ENCODE data around the gene CHMP1A. TPM values are rescaled to one million over a fixed set of nuclear protein-coding genes. Genes with fewer than 3 reads are reported as not detected.
A peak's percentile ranks its signal among the peaks of the same experiment; 100 is the strongest.

Gene CHMP1A
- total and polyA plus RNA-seq, 2 of the 8 experiments (the other 6 are each of a cell fraction or from before 2014, with no cell fraction given), result 64.4 to 75.8 TPM

- Histone ChIP-seq H3K4me3 (ENCODE audit: extremely low read depth in 1 of 4, insufficient read depth in 2 of 4, low read depth in 3 of 4, low read length in 4 of 4) (peak overlapping the region; percentile 49 to 78 (median 74)), H4K5ac (ENCODE audit: insufficient read length, low read depth, low read length) (peak overlapping the region; percentile 12), H3K27ac (ENCODE audit: low read depth, low read length) (peak overlapping the region; percentile 13; the same call in 1 of the 2 replicates), H3K9ac (replicated peaks in 1 of 4; ENCODE audit: extremely low read depth in 1 of 4, low read depth in 3 of 4, low read length in 3 of 4) (peak overlapping the region in 3 of 4 experiments; percentile 64 to 68 (median 65); a peak in 3 of 7 replicates), H3K14ac (ENCODE audit: insufficient read length) (no peak overlapping the region), H3K23ac (ENCODE audit: insufficient read length) (no peak overlapping the region), H2BK120ac (replicated peaks; ENCODE audit: low read depth, low read length) (no peak overlapping the region), H3K4ac (replicated peaks; ENCODE audit: insufficient read length, low read depth, low read length) (peak overlapping the region; percentile 38), H4K8ac (ENCODE audit: extremely low read depth, insufficient read depth, low read length) (peak overlapping the region; percentile 48), H3K23me2 (ENCODE audit: low read depth, low read length) (peaks cover 13% of the 10 kb centered on the region; the same call in 1 of the 2 replicates), H4K91ac (replicated peaks; ENCODE audit: insufficient read length, low read length) (no peak overlapping the region), H3K36me3 (ENCODE audit: control insufficient read depth in 2 of 4, insufficient read depth in 4 of 4, low read length in 3 of 4) (peaks cover 0 to 10% (median under 1%) of the 10 kb centered on the region in 4 experiments; a peak in 3 of 8 replicates), H3K56ac (replicated peaks; ENCODE audit: insufficient read length, low read depth, low read length) (no peak overlapping the region), H3K27me3 (replicated peaks in 1 of 4; ENCODE audit: control insufficient read depth in 3 of 4, extremely low read depth in 1 of 4, insufficient read depth in 3 of 4, low read length in 3 of 4) (peaks cover 0 to 9% (median 2%) of the 10 kb centered on the region in 4 experiments; a peak in 3 of 7 replicates), H2BK12ac (ENCODE audit: low read depth, low read length) (no peak overlapping the region), H3K79me2 (ENCODE audit: control insufficient read depth in 1 of 2, insufficient read depth in 2 of 2, low read length in 2 of 2) (no peaks in the 10 kb centered on the region), H3K9me3 (ENCODE audit: insufficient read depth in 2 of 2, low read depth in 1 of 2, low read length in 1 of 2) (no peaks in the 10 kb centered on the region), H4K20me1 (replicated peaks in 1 of 2; ENCODE audit: control insufficient read depth in 1 of 2, insufficient read depth in 2 of 2, low read length in 2 of 2) (peaks cover 0 to 20% of the 10 kb centered on the region in 2 experiments), H3K79me1 (ENCODE audit: low read depth, low read length) (no peaks in the 10 kb centered on the region), H2BK5ac (ENCODE audit: low read depth, low read length) (peak overlapping the region; percentile 60; the same call in 1 of the 2 replicates), H2BK20ac (ENCODE audit: low read length) (no peak overlapping the region), H3K4me1 (replicated peaks in 1 of 4; ENCODE audit: control insufficient read depth in 3 of 4, insufficient read depth in 4 of 4, low read length in 3 of 4) (peaks cover 0 to 11% (median 5%) of the 10 kb centered on the region in 4 experiments; a peak in 5 of 7 replicates), H2AFZ (ENCODE audit: low read length) (no peak overlapping the region), H3K4me2 (ENCODE audit: insufficient read depth in 1 of 2, low read depth in 2 of 2, low read length in 2 of 2) (peak overlapping the region; percentile 67 to 96), H3K18ac (ENCODE audit: extremely low read depth, low read length) (peak overlapping the region; percentile 78), H2AK5ac (ENCODE audit: low read depth, low read length) (no peak overlapping the region), H2BK15ac (ENCODE audit: low read length) (peak overlapping the region; percentile 88; the same call in 1 of the 2 replicates)
- 5% methylated on average over 38 of the region's 78 CpGs; no CpG with 5 or more reads in 1 of the 2 experiments for WGBS, 2 experiments (ENCODE audit: extremely low coverage in 1 of 2, insufficient coverage in 1 of 2, insufficient read length in 1 of 2, insufficient replicate concordance in 2 of 2, low coverage in 1 of 2, low lambda C conversion rate in 2 of 2, missing lambda C conversion rate in 1 of 2)
- FAIRE-seq (no peak), DNase-seq (ENCODE audit: low read depth in 1 of 2, low spot score in 2 of 2) (peak in 1 of 2 experiments; percentile 76)
- ChIA-PET CTCF (ENCODE audit: partially characterized antibody) (interaction anchor here (0.6 to 3.7 kb wide), 16 partner anchors 10 to 996 kb away, joined by 3 to 36 read pairs (median 5); partner anchors contain the start of gene CPNE7), POLR2A (ENCODE audit: partially characterized antibody) (interaction anchor here (0.6 to 5.3 kb wide), 21 partner anchors 8 to 212 kb away, joined by 3 to 59 read pairs (median 4); partner anchors contain the start of genes CDK10, CHMP1A, CPNE7 and FANCA)
- no peak for TF ChIP-seq PHF8 (conservative IDR thresholded peaks at IDR 0.05; ENCODE audit: low read depth, low read length)
- no peak for TF ChIP-seq CHD2 (IDR thresholded peaks at IDR 0.05; ENCODE audit: low read length)
- TF ChIP-seq RFX5 (IDR thresholded peaks at IDR 0.05; ENCODE audit: borderline replicate concordance, low read depth, low read length), result no peak
- no peak for TF ChIP-seq EGR1 (IDR thresholded peaks at IDR 0.05; ENCODE audit: borderline replicate concordance, low read depth, low read length)
- TF ChIP-seq POU5F1 (IDR thresholded peaks at IDR 0.05; ENCODE audit: low read depth, low read length), result no peak
- no peak for TF ChIP-seq CHD1 (IDR thresholded peaks at IDR 0.05; ENCODE audit: low read depth, low read length)
- TF ChIP-seq BRCA1 (IDR thresholded peaks at IDR 0.05; ENCODE audit: low read depth, low read length), result no peak
- TF ChIP-seq, protein P1, sequence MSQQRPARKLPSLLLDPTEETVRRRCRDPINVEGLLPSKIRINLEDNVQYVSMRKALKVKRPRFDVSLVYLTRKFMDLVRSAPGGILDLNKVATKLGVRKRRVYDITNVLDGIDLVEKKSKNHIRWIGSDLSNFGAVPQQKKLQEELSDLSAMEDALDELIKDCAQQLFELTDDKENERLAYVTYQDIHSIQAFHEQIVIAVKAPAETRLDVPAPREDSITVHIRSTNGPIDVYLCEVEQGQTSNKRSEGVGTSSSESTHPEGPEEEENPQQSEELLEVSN (IDR thresholded peaks at IDR 0.05), result peak; percentile 73
- no peak for TF ChIP-seq ATF2 (IDR thresholded peaks at IDR 0.05; ENCODE audit: low read length)
These were observed 43.3 kb upstream of the CHMP1A start for GRCh38 chr16:89700649-89701424.

Data from H1 (cell line).